Measurements from ENCODE around the gene ARID5B. TPM values are rescaled to one million over a fixed set of nuclear protein-coding genes. Genes with fewer than 3 reads are reported as not detected.

ARID5B gene
- total RNA-seq, 1 donor from 2014 or later, result 65.1 TPM

GRCh38 chr10:61941202-61941681, 39.7 kb downstream of the ARID5B start:
- Mint-ChIP-seq H3K27ac (peak overlapping the region; percentile 95), H3K9me3 (no peaks in the 10 kb centered on the region), H3K4me1 (ENCODE audit: low read depth) (peaks cover 79% of the 10 kb centered on the region), H3K36me3 (ENCODE audit: low read depth) (peaks cover 40% of the 10 kb centered on the region), H3K4me3 (peak overlapping the region; percentile 29), H3K27me3 (ENCODE audit: insufficient read depth) (no peaks in the 10 kb centered on the region)
- no peak for DNase-seq (ENCODE audit: low spot score)
- intact Hi-C loops (cut with micrococcal nuclease), result loop anchor here (5.0 kb wide), 2 partner anchors 791 to 871 kb away; no protein-coding TSS in a partner anchor

- peaks cover 52% of the 10 kb centered on the region for H3K36me3 Mint-ChIP-seq (ENCODE audit: low read depth)
- intact Hi-C loops (cut with micrococcal nuclease), result loop anchor here (1.0 to 5.0 kb wide), 13 partner anchors 9 to 913 kb away; no protein-coding TSS in a partner anchor
- peak overlapping the region; percentile 77 for H3K4me3 Mint-ChIP-seq
- H3K9me3 Mint-ChIP-seq, result no peaks in the 10 kb centered on the region
- peak overlapping the region; percentile 95 for H3K27ac Mint-ChIP-seq
- no peaks in the 10 kb centered on the region for H3K27me3 Mint-ChIP-seq (ENCODE audit: insufficient read depth)
- H3K4me1 Mint-ChIP-seq (ENCODE audit: low read depth), result peaks cover 68% of the 10 kb centered on the region
- no peak for DNase-seq (ENCODE audit: low spot score)
These were observed 41.3 kb downstream of the ARID5B start for GRCh38 chr10:61942604-61943461.

- Mint-ChIP-seq H3K4me1 (ENCODE audit: low read depth) (peaks cover 58% of the 10 kb centered on the region), H3K4me3 (peak overlapping the region; percentile 77), H3K27me3 (ENCODE audit: insufficient read depth) (no peaks in the 10 kb centered on the region), H3K36me3 (ENCODE audit: low read depth) (peaks cover 56% of the 10 kb centered on the region), H3K27ac (peak overlapping the region; percentile 95), H3K9me3 (no peaks in the 10 kb centered on the region)
- intact Hi-C loops (cut with micrococcal nuclease), result loop anchor here (1.0 to 5.0 kb wide), 14 partner anchors 10 to 912 kb away; no protein-coding TSS in a partner anchor
- DNase-seq (ENCODE audit: low spot score), result no peak
These were observed 42.3 kb downstream of the ARID5B start for GRCh38 chr10:61943674-61944378.

GRCh38 chr10:61944410-61945147, 43.1 kb downstream of the ARID5B start:
- H3K36me3 Mint-ChIP-seq (ENCODE audit: low read depth), result peaks cover 57% of the 10 kb centered on the region
- H3K9me3 Mint-ChIP-seq, result no peaks in the 10 kb centered on the region
- intact Hi-C loops (cut with micrococcal nuclease), result loop anchor here (1.0 to 5.0 kb wide), 3 partner anchors 301 to 868 kb away; no protein-coding TSS in a partner anchor
- peaks cover 50% of the 10 kb centered on the region for H3K4me1 Mint-ChIP-seq (ENCODE audit: low read depth)
- peak overlapping the region; percentile 80 for H3K27ac Mint-ChIP-seq
- no peaks in the 10 kb centered on the region for H3K27me3 Mint-ChIP-seq (ENCODE audit: insufficient read depth)
- peak overlapping the region; percentile 50 for H3K4me3 Mint-ChIP-seq
- DNase-seq (ENCODE audit: low spot score), result no peak

GRCh38 chr10:61949687-61950086, 48.2 kb downstream of the ARID5B start:
- Mint-ChIP-seq H3K27me3 (ENCODE audit: insufficient read depth) (no peaks in the 10 kb centered on the region), H3K9me3 (no peaks in the 10 kb centered on the region), H3K4me3 (no peak overlapping the region), H3K4me1 (ENCODE audit: low read depth) (peaks cover 41% of the 10 kb centered on the region), H3K36me3 (ENCODE audit: low read depth) (peaks cover 64% of the 10 kb centered on the region), H3K27ac (no peak overlapping the region)
- intact Hi-C loops (cut with micrococcal nuclease), result no loop called here
- no peak for DNase-seq (ENCODE audit: low spot score)

- Mint-ChIP-seq H3K36me3 (ENCODE audit: low read depth) (peaks cover 63% of the 10 kb centered on the region), H3K4me3 (no peak overlapping the region), H3K27ac (peak overlapping the region; percentile 21), H3K27me3 (ENCODE audit: insufficient read depth) (no peaks in the 10 kb centered on the region), H3K9me3 (no peaks in the 10 kb centered on the region), H3K4me1 (ENCODE audit: low read depth) (peaks cover 37% of the 10 kb centered on the region)
- intact Hi-C loops (cut with micrococcal nuclease), result no loop called here
- no peak for DNase-seq (ENCODE audit: low spot score)
These were observed 49.1 kb downstream of the ARID5B start for GRCh38 chr10:61950449-61951143.

GRCh38 chr10:61951144-61951483, 49.6 kb downstream of the ARID5B start:
- intact Hi-C loops (cut with micrococcal nuclease), result no loop called here
- H3K36me3 Mint-ChIP-seq (ENCODE audit: low read depth), result peaks cover 65% of the 10 kb centered on the region
- no peak overlapping the region for H3K4me3 Mint-ChIP-seq
- DNase-seq (ENCODE audit: low spot score), result no peak
- no peaks in the 10 kb centered on the region for H3K9me3 Mint-ChIP-seq
- H3K4me1 Mint-ChIP-seq (ENCODE audit: low read depth), result peaks cover 41% of the 10 kb centered on the region
- H3K27ac Mint-ChIP-seq, result no peak overlapping the region
- no peaks in the 10 kb centered on the region for H3K27me3 Mint-ChIP-seq (ENCODE audit: insufficient read depth)

GRCh38 chr10:61952028-61952674, 50.7 kb downstream of the ARID5B start:
- Mint-ChIP-seq H3K27me3 (ENCODE audit: insufficient read depth) (no peaks in the 10 kb centered on the region), H3K9me3 (no peaks in the 10 kb centered on the region), H3K36me3 (ENCODE audit: low read depth) (peaks cover 66% of the 10 kb centered on the region), H3K4me1 (ENCODE audit: low read depth) (peaks cover 49% of the 10 kb centered on the region), H3K27ac (peak overlapping the region; percentile 37), H3K4me3 (no peak overlapping the region)
- intact Hi-C loops (cut with micrococcal nuclease), result loop anchor here (1.0 kb wide), 1 partner anchor 9 kb away; no protein-coding TSS in a partner anchor
- no peak for DNase-seq (ENCODE audit: low spot score)

- intact Hi-C loops (cut with micrococcal nuclease), result no loop called here
- Mint-ChIP-seq H3K36me3 (ENCODE audit: low read depth) (peaks cover 61% of the 10 kb centered on the region), H3K27ac (peak overlapping the region; percentile 11), H3K4me3 (no peak overlapping the region), H3K27me3 (ENCODE audit: insufficient read depth) (no peaks in the 10 kb centered on the region), H3K4me1 (ENCODE audit: low read depth) (peaks cover 55% of the 10 kb centered on the region), H3K9me3 (no peaks in the 10 kb centered on the region)
- DNase-seq (ENCODE audit: low spot score), result no peak
These were observed 51.7 kb downstream of the ARID5B start for GRCh38 chr10:61953183-61953582.

GRCh38 chr10:61957806-61958205, 56.3 kb downstream of the ARID5B start:
- intact Hi-C loops (cut with micrococcal nuclease), result no loop called here
- peaks cover 70% of the 10 kb centered on the region for H3K4me1 Mint-ChIP-seq (ENCODE audit: low read depth)
- H3K4me3 Mint-ChIP-seq, result no peak overlapping the region
- no peaks in the 10 kb centered on the region for H3K9me3 Mint-ChIP-seq
- H3K36me3 Mint-ChIP-seq (ENCODE audit: low read depth), result peaks cover 53% of the 10 kb centered on the region
- DNase-seq (ENCODE audit: low spot score), result no peak
- no peaks in the 10 kb centered on the region for H3K27me3 Mint-ChIP-seq (ENCODE audit: insufficient read depth)
- peak overlapping the region; percentile 32 for H3K27ac Mint-ChIP-seq

GRCh38 chr10:61958311-61958710, 56.8 kb downstream of the ARID5B start:
- intact Hi-C loops (cut with micrococcal nuclease), result no loop called here
- no peaks in the 10 kb centered on the region for H3K27me3 Mint-ChIP-seq (ENCODE audit: insufficient read depth)
- DNase-seq (ENCODE audit: low spot score), result no peak
- H3K36me3 Mint-ChIP-seq (ENCODE audit: low read depth), result peaks cover 52% of the 10 kb centered on the region
- peaks cover 71% of the 10 kb centered on the region for H3K4me1 Mint-ChIP-seq (ENCODE audit: low read depth)
- H3K9me3 Mint-ChIP-seq, result no peaks in the 10 kb centered on the region
- peak overlapping the region; percentile 20 for H3K27ac Mint-ChIP-seq
- no peak overlapping the region for H3K4me3 Mint-ChIP-seq

GRCh38 chr10:61958805-61959204, 57.3 kb downstream of the ARID5B start:
- Mint-ChIP-seq H3K36me3 (ENCODE audit: low read depth) (peaks cover 52% of the 10 kb centered on the region), H3K4me1 (ENCODE audit: low read depth) (peaks cover 72% of the 10 kb centered on the region), H3K4me3 (no peak overlapping the region), H3K9me3 (no peaks in the 10 kb centered on the region), H3K27ac (peak overlapping the region; percentile 20), H3K27me3 (ENCODE audit: insufficient read depth) (no peaks in the 10 kb centered on the region)
- DNase-seq (ENCODE audit: low spot score), result no peak
- intact Hi-C loops (cut with micrococcal nuclease), result no loop called here

Data from activated T-helper 1 cell treated with anti-CD3 and anti-CD28 coated beads, Interleukin-12 subunit alpha, Interleukin-12 subunit beta, Interleukin-2, Interleukin-4 antibody, amounts not matched to agents 30 ng/mL and 10 ng/mL and 1 ng/mL, durations not matched to agents 14 hours and 24 hours and 36 hours (primary cell).